NCI-H2107 treated with DMSO at 0.1 percent for 48 hours (cell line): Measurements from ENCODE around the gene CACYBP.

Source experiments
- DNase-seq: peaks from one replicate; lab custom pipeline; 2025; ENCODE audit not compliant: unreplicated experiment; lab: John Stamatoyannopoulos, UW

Gene CACYBP

DNA sequence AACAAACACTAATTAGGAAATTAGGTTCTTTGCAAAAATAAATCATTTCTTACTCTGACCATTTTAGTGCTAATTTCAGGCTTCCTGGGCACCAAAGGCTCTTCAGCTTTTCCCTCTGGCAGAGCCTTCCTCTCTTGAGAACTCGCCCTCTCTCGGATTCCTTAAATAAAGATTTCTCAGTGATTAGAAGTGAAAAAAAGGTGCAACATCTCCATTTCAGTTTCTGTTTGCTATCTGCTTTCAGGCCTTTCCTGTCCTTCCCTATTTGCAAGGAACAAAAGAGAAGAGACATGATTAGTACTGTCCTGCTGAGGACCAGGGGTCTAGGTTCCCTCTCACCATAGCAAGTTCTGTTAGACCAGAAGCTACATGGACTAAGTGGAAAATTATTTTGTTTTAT, 27.8 kb upstream of the CACYBP start:
- no peak for DNase-seq

DNA sequence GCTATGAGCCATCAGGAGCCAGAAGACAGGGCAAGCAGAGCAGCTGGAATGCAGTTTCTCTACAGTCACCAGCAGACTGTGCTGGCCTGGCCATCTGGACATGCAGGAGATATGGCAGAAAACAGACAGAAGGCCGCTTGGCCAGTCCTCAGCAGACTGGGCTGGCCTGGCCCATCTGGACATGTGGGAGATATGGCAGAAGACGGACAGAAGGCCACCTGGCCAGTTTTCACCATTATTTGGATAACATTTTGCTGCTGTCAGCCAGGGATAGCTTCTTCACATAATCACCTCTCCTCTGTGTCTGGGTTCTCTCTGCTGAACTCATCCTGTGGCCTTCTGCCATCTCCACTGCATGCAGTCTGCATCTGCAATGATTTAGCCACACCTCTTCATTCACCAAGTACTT, 25.0 kb upstream of the CACYBP start:
- DNase-seq = no peak

DNA sequence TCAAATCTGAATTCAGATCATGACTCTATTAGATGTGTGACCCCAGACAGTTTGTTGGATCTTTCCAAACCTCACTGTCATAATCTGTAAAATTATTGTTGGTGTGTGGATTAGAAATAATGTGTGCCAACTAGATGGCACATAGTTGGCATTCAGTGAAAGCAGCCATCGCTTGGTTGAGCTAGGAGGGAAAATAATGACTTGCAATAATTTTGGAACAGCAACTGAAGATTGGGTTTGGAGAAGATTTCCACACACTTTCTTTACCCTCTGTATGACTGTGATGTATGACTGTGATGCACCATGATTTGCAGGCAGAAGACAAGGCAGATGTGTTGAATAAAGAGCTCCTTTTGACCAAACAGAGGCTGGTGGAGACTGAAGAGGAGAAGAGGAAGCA, 24.0 kb upstream of the CACYBP start:
- no peak for DNase-seq

DNA sequence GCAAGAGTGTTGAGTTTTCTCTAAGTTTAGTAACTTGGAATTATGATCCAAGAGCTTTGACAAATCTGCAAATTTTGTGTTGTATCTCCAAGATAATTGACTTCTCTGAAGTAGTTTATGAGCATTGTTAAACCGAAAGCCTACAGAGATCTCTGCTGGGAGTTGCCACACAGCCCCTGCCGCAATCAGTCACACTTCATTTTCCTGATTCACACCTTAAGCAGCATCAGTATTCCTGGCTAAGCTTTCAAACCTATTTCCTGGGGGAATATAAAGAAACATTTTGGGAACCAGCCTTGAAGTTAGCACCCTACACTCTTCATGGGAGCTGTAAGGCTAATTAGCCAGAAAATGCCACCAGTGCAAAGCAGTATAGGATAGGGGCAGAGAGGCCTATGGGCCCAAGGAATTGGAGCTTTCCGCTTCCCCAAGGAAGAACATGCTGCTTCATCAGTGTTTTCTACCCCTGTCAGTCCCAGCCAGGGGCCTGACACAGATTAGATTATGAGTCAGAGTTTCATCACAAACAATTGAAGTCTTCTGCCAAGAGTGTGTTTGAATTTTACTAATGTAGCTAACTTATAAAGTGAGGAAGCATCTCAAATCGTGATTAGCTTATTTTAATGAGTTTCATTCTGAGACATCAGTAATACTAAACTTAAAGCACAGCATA, 23.2 kb upstream of the CACYBP start:
- no peak for DNase-seq

DNA sequence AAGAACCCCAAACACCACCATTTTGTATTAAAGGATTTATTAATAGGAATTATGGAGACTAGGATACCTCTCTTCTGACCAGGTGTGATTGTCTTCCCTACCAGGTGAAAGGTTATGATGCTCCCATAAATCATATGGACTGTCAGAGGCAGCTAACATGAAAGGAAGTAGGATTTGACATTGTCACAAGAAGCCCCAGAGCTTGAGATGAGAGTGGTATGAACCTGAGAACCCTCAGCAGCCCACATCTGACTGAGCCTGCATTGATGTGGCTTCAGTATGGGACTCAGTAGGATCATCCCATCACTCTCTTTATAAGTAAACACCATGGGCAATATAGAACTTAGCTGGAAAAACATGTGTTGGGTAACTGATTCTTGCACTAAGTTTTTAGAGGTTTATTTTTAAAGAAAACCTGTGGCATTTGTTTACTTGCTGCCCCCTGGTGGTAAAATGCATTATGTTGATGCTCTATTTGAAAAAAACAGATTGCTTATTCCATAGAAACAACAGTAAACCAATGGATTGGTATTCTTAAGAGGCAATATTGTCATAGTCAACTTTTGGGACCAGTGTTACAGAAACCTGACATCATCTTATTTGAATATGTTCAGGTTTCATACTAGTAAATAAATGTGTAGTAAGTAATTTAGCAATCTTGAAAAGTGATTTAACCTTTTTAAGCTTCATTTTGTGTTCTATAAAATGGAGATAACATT, 16.6 kb upstream of the CACYBP start:
- no peak for DNase-seq

DNA sequence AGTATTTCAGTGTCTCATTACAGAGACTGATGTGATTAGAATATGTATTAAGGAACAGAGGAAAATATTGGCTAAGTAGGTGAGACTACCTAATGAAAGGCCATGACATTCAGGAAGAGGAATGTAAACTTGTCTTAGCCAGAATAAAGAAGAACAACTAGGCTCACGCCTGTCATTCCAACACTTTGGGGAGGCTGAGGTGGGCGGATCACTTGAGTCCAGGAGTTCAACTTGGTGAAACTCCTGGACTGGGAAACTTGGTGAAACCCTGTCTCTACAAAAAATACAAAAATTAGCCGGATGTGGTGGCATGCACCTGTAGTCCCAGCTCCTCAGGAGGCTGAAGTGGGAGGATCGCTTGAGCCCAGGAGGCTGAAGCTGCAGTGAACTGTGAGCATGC, 14.8 kb upstream of the CACYBP start:
- DNase-seq = no peak

DNA sequence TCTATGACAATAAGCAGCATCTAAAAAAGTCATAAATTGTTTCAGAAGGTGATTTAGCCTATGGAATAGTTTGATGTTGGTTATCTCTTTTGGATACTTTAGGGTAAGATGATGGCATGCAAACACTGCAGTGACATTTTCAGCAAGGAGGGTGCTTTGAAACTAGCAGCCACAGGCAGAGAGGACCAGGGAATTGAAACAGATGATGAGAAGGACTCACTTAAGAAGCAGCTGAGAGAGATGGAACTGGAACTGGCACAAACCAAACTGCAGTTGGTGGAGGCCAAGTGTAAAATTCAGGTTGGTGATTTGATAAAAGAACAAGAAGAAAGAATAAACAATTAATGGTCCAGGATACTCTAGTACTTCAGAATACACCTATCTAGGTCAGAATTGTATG, 11.2 kb upstream of the CACYBP start:
- DNase-seq = no peak

DNA sequence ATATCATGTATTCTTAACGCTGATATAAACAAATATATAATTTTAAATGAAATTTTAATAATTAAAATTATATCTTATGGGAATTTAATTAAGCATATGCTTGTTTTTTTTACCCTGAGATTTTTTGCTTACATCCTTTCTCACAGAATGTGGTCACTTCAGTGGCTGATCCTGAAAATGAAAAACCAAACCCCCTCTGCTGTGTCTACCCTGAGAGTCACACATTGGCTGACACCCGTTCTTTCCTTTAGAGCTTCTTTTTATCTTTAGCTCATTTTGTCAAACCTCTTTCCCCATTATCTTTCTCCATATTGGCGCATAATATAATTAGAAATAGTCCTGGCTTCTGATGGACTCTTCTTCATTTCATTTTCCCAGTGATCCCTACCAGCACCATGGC, 10.8 kb upstream of the CACYBP start:
- DNase-seq = no peak

DNA sequence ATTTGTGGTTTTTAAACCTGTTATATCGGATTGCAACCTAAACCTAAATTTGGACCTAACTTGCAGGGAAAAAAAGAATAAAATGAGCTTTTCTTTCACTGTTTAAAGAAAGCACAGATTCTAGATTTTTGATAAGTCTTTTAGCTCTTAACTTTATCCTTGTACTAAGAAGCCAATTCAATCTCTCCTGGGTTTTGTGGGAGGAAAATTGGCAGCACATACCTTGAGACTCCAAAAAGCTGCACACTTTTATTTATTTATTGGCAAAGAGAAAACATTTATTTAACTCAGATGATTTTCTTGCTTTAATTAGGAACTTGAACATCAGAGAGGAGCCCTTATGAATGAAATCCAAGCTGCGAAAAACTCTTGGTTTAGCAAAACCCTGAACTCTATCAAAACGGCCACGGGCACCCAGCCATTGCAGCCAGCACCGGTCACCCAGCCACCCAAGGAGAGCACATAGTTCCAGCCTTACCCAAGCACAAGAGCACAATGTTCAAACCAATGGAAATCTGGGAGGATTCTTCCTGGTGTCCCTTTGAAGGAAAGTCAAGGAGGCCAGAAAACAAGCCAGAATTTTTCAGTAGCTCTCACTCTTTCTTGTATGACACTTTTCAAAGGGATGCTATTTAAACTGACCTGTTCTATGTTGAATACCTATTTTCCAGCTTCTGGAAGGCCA, 10.1 kb upstream of the CACYBP start:
- no peak for DNase-seq

DNA sequence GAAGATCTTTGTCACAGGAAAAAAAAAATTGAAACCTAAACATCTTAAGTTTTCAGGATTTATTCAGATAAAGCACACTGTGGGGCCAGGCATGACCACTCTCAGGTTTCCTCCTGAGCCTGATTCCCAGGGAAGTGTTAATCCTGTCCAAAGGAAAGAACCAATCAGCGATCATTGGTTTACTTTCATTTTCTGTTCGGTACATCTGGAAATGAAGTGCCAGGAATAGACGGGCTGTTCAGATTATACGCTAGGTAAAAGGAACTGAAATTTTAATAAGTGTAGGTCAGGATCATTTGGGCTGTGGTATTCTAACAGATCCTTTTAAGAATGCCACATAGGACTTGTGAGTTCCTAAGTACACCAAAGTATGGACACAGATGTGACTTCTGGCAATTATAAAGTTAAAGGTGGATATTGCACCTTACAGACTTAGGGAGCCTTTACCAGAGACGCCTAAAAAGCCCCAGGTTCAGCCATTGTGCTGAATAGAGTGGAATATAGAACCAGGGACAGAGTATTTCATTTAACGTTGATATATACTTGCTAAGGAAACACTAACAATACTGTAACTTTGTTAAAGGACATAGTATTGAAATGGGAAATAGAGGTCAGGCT, 9.3 kb upstream of the CACYBP start:
- peak; percentile 83 for DNase-seq

DNA sequence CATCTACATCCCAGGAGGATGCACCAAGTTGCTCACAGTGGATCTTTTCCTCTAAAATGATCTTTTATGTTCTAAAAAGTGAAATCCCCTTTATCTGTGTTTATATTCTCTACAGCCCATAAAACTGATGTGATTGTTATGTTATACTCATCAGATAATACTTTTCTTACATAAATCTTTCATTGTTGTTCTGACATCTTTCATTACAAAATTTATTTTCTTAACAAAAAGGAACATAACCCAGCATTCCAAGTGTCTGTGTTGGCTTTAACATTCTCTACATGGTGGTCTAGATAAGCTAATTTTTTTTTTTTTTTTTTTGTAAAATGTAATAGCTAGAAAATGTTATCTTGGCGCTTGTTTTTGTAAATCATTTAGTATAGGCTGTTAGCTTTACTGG, 8.3 kb upstream of the CACYBP start:
- DNase-seq = no peak

DNA sequence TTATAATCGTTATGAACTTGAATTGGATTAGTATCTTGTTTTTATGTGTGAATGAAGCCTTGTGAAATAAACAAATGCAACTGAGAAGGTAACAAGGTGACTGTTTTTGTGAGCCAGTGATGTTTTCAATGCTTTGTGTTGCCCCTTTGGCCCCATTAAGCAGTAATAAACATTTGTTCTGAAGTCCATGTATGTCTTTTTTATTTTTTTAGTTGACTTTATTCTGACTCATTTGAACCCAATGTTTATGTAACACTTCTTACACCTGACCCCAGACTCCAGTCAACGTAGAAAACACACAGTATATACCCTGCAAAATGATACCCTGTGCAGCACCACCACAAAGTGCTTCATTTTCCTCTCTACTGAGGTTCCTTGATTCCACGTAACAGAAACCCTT, 4.6 kb upstream of the CACYBP start:
- DNase-seq = no peak

DNA sequence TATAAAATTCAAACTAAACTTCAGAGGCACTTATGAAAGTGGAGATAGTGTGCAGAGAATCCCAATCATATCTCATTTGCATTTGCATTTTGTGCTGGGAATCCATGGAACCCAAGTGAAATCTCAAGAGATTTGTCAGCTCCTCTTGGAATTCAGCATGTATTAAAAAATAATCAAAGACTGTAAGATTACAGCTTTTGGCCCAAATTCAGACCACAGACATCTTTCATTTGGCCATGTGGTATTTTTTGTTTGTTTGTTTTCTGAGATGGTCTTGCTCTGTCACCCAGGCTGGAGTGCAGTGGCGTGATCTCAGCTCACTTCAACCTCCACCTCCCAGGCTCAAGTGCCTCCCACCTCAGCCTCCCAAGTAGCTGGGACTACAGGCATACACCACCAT, 3.8 kb upstream of the CACYBP start:
- DNase-seq = no peak

DNA sequence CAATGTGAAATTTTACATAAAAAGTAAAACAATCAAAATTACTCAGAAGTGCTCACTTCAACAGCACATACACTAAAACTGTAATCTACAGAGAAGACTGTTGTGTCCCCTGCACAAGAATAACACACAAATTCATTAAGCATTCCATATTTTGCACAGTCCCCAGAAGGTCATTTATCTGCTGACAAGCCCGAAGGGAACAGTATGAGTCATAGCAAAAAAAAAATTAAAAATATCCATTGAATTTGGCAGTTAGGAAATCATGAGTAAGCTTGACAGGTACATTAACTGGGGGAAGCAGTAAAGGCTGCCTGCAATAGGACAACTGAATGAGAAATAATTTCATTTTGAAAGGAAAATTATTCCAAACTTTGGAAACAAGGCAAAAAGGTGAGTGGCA, 3.3 kb upstream of the CACYBP start:
- DNase-seq = no peak

DNA sequence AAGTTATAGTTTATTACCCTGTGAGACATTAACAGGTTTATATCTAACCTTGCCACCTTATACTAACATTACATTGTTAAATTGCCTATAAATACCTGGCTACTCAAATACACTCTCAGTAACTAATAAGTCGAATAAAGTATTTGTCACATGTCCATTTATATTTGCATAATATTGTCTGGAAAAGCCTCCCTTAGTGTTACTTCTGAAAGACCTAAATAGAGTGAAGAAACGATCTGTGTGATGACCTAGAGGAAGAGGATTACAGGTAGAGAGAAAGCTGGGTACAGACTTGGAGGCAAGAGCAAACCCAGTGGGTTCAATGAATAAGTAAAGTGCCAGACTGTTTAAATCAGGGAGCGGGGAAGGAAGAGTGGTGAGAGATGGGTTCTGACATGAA, 2.7 kb upstream of the CACYBP start:
- no peak for DNase-seq

DNA sequence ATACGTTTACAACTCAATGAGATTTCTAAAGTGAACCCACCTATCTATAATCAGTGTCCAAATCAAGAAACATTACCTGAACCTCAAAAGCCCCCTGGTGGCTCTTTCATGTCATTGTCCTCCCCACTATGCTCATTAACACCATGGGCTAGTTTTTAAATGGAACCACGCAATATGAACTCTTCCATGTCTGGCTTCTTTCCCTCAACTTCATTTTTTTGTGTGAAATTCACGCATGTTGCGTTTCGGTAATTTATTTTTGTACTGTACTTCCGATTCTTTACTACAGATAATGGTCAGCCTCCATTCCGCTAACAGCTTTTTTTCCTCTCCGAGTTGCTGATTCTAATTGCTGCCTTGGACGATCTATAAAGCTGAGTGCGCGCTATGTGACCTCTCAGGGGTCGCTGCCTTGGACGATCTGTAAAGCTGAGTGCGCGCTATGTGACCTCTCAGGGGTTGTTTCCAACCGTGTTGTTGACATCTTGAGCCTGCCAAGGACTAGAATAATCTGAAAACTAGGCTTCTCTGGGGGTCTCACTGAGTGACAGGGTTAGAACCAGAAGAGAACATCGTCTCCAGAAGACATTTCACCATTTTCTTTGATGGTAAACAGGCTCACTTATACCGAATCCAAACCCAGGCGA, 1.1 kb upstream of the CACYBP start:
- DNase-seq = peak; percentile 94

DNA sequence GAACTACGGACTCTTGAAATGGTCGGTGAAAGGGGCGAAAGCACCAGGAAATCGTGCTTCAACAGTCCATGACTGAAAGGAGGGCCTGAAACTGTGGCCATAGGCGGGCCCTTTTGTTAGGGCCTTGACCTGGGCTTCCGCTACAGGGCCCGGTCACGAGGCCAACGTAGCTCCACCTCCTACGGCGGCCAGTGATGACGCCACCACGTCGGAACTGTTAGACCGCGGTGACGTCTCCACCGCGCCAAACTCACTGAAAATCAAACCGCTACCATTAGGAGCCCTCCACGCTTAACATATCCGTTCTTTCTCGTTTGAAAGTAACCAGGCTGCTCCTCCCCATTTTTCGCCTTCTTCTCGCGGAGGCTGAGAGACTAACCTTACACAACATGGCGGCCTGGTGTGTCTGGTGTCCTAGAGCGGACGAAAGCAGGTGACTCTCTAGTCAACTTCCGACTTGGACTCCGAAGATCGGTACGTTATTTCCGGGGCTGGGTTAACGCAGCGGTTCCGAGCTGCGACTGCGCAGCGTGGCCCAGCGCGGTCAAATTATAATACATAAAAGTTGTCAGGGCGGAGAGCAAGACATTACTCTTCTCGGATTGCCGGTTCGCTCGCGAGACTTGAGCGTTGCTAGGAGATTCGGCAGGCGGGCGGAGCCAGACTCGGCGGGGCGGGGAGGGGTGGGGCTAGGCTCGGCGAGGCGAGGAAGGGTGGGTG, 371 bp upstream of the CACYBP start:
- DNase-seq = peak; percentile 98

DNA sequence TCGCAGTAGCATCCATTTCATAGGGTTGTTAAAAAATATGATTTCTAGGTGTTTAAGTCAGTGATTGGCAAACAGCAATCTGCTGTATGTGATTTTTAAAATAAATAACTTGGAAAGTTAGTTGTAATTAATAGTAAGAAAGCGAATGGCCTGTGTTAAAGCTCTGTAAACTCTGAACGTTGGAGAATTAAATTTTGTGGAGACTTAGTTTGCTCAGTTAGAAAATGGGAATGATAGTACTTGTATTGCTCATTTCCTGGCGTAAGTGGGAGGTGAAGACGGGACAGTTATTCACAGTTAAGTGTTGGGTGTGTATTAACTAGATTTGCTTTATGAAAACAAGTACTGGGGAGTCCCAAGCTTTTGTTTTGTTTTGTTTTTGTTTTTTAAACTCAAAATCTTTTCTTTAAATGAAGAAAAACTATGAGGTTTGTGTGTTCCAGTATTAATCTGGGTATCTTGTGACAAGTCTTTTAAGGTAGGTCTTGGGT, 995 bp downstream of the CACYBP start:
- no peak for DNase-seq

DNA sequence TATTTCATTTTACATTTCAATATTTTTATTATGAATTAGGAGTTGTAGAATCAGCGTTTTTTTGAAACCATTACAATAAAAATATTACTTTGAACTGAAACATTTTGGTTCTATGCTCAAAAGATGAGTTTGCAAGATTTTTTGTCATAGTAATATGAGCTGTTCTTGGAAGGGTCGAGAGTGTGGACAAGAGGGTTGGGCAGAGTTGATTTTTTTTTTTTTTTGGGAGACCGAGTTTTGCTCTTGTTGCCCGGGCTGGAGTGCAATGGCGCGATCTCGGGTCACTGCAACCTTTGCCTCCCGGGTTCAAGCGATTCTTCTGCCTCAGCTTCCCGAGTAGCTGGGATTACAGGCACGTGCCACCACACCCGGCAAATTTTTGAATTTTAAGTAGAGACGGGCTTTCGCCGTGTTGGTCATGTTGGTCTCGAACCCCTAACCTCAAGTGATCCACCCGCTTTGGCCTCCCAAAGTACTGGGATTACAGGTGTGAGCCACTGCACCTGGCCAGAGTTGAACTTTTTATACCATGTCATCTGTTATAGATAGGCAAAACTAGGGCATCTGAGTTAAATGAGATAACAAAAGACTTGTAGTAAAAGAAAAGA, 3.3 kb downstream of the CACYBP start:
- DNase-seq = no peak

DNA sequence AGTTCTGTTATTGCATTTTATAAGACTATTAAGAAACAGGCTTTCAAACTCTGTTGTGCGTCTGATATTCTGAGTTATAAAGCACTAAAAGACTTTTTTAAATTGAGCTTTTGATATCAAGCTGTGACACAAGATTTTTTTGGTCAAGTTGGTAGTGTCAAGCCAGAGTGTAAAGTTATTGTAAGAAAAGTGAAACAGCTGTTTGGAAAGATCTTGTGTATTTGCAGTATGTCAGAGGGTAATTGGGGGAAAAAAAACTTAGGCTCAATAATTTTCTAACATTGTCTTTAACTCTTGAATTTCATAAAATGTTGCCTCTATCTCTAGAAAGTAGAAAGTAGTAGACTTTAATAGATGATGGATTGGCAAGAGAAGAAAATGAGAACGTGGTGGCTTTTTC, 3.8 kb downstream of the CACYBP start:
- DNase-seq = no peak
